ENCODE data around the gene KRT222. TPM values are rescaled to one million over a fixed set of nuclear protein-coding genes. Genes with fewer than 3 reads are reported as not detected.

Gene KRT222
- total RNA-seq, 1 donor from 2014 or later = not detected

GRCh38 chr17:40658396-40658795, 6.6 kb downstream of the KRT222 start:
- no peak overlapping the region for H3K4me3 ChIP-seq (ENCODE audit: low read depth, low read length)
- FAIRE-seq (no peak), DNase-seq (ENCODE audit: low read depth) (no peak)
- no peaks in the 10 kb centered on the region for H3K36me3 ChIP-seq (ENCODE audit: control insufficient read depth, insufficient read depth, low read length)
- H3K27me3 ChIP-seq (ENCODE audit: control insufficient read depth, insufficient read depth, low read length) = peaks cover 4% of the 10 kb centered on the region
- TF ChIP-seq CTCF (IDR thresholded peaks at IDR 0.05; ENCODE audit: insufficient read depth, low read length, severe bottlenecking) = no peak

- no peaks in the 10 kb centered on the region for H3K36me3 ChIP-seq (ENCODE audit: control insufficient read depth, insufficient read depth, low read length)
- TF ChIP-seq CTCF (IDR thresholded peaks at IDR 0.05; ENCODE audit: insufficient read depth, low read length, severe bottlenecking) = no peak
- no peak overlapping the region for H3K4me3 ChIP-seq (ENCODE audit: low read depth, low read length)
- FAIRE-seq = peak; percentile 43
- no peaks in the 10 kb centered on the region for H3K27me3 ChIP-seq (ENCODE audit: control insufficient read depth, insufficient read depth, low read length)
- no peak for DNase-seq (ENCODE audit: low read depth)
Measured at GRCh38 chr17:40651939-40652338, 13.0 kb downstream of the KRT222 start.

GRCh38 chr17:40648384-40648968, 16.5 kb downstream of the KRT222 start:
- Histone ChIP-seq H3K4me3 (ENCODE audit: low read depth, low read length) (peak overlapping the region; percentile 71), H3K36me3 (ENCODE audit: control insufficient read depth, insufficient read depth, low read length) (no peaks in the 10 kb centered on the region), H3K27me3 (ENCODE audit: control insufficient read depth, insufficient read depth, low read length) (no peaks in the 10 kb centered on the region)
- no peak for TF ChIP-seq CTCF (IDR thresholded peaks at IDR 0.05; ENCODE audit: insufficient read depth, low read length, severe bottlenecking)
- DNase-seq (ENCODE audit: low read depth) (peak; percentile 22), FAIRE-seq (peak; percentile 43)

- Histone ChIP-seq H3K36me3 (ENCODE audit: control insufficient read depth, insufficient read depth, low read length) (no peaks in the 10 kb centered on the region), H3K4me3 (ENCODE audit: low read depth, low read length) (peak within 1 kb of the TSS; percentile 71), H3K27me3 (ENCODE audit: control insufficient read depth, insufficient read depth, low read length) (no peaks in the 10 kb centered on the region)
- no peak for TF ChIP-seq CTCF (IDR thresholded peaks at IDR 0.05; ENCODE audit: insufficient read depth, low read length, severe bottlenecking)
- DNase-seq (ENCODE audit: low read depth) = peak; percentile 50
- FAIRE-seq = no peak
Measured at GRCh38 chr17:40647624-40648383, 17.2 kb downstream of the KRT222 start, which contains the start of gene SMARCE1. Gene SMARCE1 (minus strand): TSS chr17:40647818. CDS start chr17:40645802, 2,016 bp downstream.

- FAIRE-seq = no peak
Measured at GRCh38 chr17:40646791-40647623, 18.0 kb downstream of the KRT222 start.

More at GRCh38 chr17:40646791-40647623, 18.0 kb downstream of the KRT222 start:
- peak; percentile 31 for DNase-seq (ENCODE audit: low read depth)
- Histone ChIP-seq H3K36me3 (ENCODE audit: control insufficient read depth, insufficient read depth, low read length) (no peaks in the 10 kb centered on the region), H3K27me3 (ENCODE audit: control insufficient read depth, insufficient read depth, low read length) (no peaks in the 10 kb centered on the region), H3K4me3 (ENCODE audit: low read depth, low read length) (peak overlapping the region; percentile 71)
- no peak for TF ChIP-seq CTCF (IDR thresholded peaks at IDR 0.05; ENCODE audit: insufficient read depth, low read length, severe bottlenecking)

Measured in bronchial epithelial cell (primary cell).